Erythroblast (primary cell): Measurements from ENCODE around the gene LAMC2.

Experiments used
- GATA1 ChIP-seq: IDR thresholded peaks from 2 replicates; pipeline ENCODE4 v1.6.1; 2011; ENCODE audit warnings: low read depth, mild to moderate bottlenecking, control low read depth, low read length, moderate library complexity
- POLR2A ChIP-seq: IDR thresholded peaks from 2 replicates; pipeline ENCODE4 v1.6.1; 2011; ENCODE audit warnings: mild to moderate bottlenecking, low read length

GRCh38 chr1:183173828-183174227 is 12.2 kb upstream of the LAMC2 start:
- TF ChIP-seq POLR2A (no peak), GATA1 (no peak)
